ENCODE measurements around the gene TMEM234.

TMEM234 gene

DNA sequence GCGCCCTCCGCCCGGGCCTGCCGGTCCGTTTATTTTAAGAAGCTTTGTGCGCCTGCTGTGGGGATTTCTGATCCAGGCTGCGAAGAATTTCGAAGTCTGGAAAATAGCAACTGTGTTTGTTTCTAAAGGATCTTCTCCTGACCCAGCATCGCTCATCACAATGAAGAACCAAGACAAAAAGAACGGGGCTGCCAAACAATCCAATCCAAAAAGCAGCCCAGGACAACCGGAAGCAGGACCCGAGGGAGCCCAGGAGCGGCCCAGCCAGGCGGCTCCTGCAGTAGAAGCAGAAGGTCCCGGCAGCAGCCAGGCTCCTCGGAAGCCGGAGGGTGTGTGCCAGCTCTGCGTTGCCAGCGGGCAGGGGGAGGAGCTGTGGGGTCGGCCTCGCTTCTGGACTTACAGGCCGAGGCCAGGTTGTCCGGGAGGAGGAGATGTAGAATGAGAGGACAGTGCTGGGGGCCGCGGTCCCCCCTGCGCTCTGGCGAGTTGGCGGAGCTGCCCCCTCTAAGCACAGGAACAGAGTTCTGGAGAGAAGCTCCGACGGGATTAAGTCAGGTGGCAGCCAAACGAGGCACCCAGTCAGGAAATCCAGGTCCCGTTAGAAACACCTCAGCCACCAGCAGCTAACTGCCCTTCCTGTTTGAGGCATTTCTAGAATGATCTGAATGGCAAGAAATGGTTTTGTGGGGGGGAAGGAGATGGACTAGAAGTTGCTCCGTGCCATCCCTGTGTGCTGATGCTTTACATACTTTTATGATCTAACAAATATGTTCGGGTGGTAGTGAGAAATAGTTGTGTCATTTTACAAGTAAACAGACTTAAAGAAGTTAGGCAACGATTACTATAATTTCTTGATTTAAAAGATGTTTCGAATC is 41.7 kb downstream of the TMEM234 start:
- Histone ChIP-seq H3K4me3 (ENCODE audit: low read length) (peak overlapping the region; percentile 93), H3K27me3 (ENCODE audit: control insufficient read depth, insufficient read depth, low read length) (no peaks in the 10 kb centered on the region), H3K9ac (ENCODE audit: low read length) (peak overlapping the region; percentile 88), H3K9me3 (ENCODE audit: control insufficient read depth, low read depth, low read length) (no peaks in the 10 kb centered on the region), H3K27ac (ENCODE audit: low read length) (peak overlapping the region; percentile 52), H3K4me1 (ENCODE audit: control insufficient read depth, low read depth, low read length) (peaks cover 15% of the 10 kb centered on the region), H3K36me3 (ENCODE audit: control insufficient read depth, low read depth, low read length) (peaks cover 34% of the 10 kb centered on the region)

DNA sequence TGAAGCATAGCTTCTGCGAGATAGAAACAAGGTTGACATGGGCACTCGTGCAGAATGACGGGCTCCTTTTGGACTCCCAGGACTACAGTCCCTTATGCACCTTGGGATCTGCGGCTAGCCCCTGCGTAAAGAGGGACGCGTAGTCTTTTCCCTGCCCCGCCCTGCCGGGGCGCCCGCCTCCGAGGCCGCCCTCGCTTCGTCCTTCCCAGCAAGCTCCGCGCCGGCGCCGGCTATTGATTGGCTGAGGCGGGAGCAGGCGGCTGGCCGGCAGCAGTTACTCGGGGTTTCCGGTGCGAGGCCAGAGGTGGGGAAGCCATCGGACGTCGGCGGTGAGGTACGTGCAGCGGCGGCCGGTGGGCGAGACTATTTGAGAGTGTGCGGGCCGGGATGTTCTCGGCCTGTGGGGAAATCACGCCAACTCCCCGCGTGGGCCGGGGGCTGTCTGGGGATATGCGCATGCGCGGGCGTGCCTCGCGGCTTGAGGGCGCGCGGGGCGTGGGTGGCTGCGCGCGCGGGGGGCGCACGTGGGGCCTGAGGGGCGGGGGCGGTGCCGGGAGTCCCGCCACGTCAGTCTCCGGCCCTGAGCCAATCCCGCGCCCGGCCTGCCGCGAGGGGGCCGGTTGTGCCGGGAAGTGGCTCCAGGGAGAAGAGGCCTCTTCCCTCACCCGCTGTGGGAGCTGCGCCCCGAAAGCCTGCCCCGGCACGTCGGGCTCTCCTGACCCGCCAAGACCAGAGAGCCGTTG is 42.5 kb downstream of the TMEM234 start, which contains the start of gene TXLNA:
TSS of gene TXLNA (plus strand) at position 233 of the 743 bp plus-strand sequence. CDS start 671 bp downstream, outside the sequence.
- Histone ChIP-seq H3K27ac (ENCODE audit: low read length) (peak within 1 kb of the TSS; percentile 52), H3K4me1 (ENCODE audit: control insufficient read depth, low read depth, low read length) (peaks cover 15% of the 10 kb centered on the region), H3K9me3 (ENCODE audit: control insufficient read depth, low read depth, low read length) (no peaks in the 10 kb centered on the region), H3K9ac (ENCODE audit: low read length) (peak within 1 kb of the TSS; percentile 88), H3K27me3 (ENCODE audit: control insufficient read depth, insufficient read depth, low read length) (no peaks in the 10 kb centered on the region), H3K36me3 (ENCODE audit: control insufficient read depth, low read depth, low read length) (peaks cover 28% of the 10 kb centered on the region), H3K4me3 (ENCODE audit: low read length) (peak within 1 kb of the TSS; percentile 93)

DNA sequence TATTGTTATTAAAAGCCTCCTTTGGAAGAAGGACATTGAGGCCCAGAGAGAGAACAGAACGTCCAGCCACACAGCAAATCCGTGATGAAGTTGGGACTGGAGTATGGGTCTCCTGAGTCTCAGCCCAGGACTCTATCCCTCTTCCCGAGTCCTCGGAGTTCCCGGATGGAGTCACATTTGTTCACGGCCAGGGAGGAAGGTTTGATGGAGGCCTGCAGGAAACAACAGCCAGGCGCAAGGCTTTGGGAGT is 43.0 kb downstream of the TMEM234 start:
- Histone ChIP-seq H3K4me3 (ENCODE audit: low read length) (peak overlapping the region; percentile 93), H3K27me3 (ENCODE audit: control insufficient read depth, insufficient read depth, low read length) (no peaks in the 10 kb centered on the region), H3K9me3 (ENCODE audit: control insufficient read depth, low read depth, low read length) (no peaks in the 10 kb centered on the region), H3K4me1 (ENCODE audit: control insufficient read depth, low read depth, low read length) (peaks cover 15% of the 10 kb centered on the region), H3K36me3 (ENCODE audit: control insufficient read depth, low read depth, low read length) (peaks cover 23% of the 10 kb centered on the region), H3K9ac (ENCODE audit: low read length) (peak overlapping the region; percentile 4), H3K27ac (ENCODE audit: low read length) (peak overlapping the region; percentile 2)

DNA sequence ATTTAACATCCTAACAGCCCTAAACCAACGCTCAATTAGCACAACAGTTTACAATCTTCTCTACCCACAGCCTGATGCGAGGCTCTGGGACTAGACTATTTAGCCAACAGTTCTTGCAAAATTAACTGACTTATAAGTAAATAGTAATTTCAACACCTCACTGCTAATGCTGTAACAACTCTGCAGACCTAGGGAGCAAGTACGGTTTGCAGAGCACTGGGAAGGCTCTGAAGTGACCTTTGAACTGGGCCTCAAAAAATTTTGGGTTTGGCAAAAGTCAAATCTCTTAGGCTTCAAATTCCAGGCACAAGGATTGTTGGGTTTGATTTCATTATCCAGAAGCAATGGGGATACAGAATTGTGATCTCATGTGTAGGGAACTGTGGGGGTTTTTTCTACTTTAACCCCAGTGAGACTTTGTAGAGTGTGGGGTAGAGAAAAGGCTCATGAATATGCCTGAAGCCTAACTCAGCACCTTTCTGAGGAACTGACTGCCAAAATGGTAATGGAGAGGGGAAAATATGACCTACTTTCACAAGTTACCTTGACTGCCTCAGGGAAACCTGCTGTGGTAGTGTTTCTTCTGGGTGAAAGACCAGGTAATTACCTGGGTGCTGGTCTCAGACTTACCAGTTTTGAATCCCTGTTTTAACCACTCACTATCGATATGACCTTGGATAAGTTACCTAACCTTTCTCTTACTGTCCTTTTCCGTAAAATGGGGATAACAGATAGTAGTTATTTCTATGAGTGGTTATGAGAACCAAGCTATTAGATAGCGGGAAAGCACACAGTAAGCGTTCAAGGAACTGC is 43.6 kb downstream of the TMEM234 start:
- Histone ChIP-seq H3K4me3 (ENCODE audit: low read length) (peak overlapping the region; percentile 93), H3K4me1 (ENCODE audit: control insufficient read depth, low read depth, low read length) (peaks cover 15% of the 10 kb centered on the region), H3K9me3 (ENCODE audit: control insufficient read depth, low read depth, low read length) (no peaks in the 10 kb centered on the region), H3K27ac (ENCODE audit: low read length) (no peak overlapping the region), H3K27me3 (ENCODE audit: control insufficient read depth, insufficient read depth, low read length) (no peaks in the 10 kb centered on the region), H3K36me3 (ENCODE audit: control insufficient read depth, low read depth, low read length) (peaks cover 19% of the 10 kb centered on the region), H3K9ac (ENCODE audit: low read length) (peak overlapping the region; percentile 4)

DNA sequence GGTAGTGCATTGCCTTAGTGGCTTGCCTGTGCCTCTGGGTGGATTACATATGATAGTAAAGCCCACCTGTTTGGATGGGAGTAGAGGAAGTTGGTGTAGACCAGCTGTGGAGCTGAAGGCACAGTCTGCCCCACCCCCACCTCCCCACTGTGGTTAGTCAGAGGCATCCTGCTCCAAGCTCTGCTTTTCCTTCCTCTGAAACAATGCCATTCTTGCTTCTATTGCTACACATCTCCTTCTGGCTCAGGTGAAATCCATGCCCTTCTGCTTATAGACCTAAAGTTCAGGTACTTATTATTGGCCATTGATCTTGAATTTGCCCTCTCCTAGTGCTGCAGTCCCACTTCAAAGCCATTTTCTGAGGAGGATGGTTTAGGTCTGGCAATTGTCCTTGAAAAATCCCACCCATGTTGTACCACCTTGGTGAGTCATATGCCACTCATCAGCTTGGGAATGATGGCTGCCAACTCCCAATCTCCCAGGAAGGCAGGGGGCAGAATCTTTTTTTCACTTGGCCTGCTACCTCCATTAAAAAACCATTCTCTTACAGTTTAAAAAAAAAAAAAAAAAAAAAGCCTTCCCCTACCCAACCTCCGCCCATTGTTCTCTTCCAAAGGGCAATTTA is 49.4 kb downstream of the TMEM234 start:
- Histone ChIP-seq H3K4me1 (ENCODE audit: control insufficient read depth, low read depth, low read length) (no peaks in the 10 kb centered on the region), H3K9me3 (ENCODE audit: control insufficient read depth, low read depth, low read length) (no peaks in the 10 kb centered on the region), H3K4me3 (ENCODE audit: low read length) (no peak overlapping the region), H3K36me3 (ENCODE audit: control insufficient read depth, low read depth, low read length) (peaks cover 42% of the 10 kb centered on the region), H3K9ac (ENCODE audit: low read length) (no peak overlapping the region), H3K27me3 (ENCODE audit: control insufficient read depth, insufficient read depth, low read length) (no peaks in the 10 kb centered on the region), H3K27ac (ENCODE audit: low read length) (no peak overlapping the region)

DNA sequence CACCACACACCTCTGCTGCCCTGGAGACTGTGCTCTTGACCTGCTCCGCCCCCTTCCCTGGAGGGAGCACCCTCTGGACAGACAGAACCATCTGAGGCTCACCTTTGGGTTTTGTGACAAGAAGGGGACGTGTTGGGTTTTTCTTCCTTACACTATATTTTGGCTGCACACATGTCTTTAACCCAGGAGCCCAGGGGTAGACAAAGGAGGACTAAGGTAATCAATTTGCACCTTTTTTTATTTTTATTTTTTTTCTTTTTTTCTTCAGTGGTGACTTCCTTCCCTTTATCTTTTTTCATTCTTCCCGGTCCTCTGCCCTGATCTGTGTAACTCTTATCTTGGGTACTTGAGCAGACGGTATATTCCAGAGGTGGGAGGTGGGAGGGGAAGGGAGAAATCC is 51.2 kb downstream of the TMEM234 start:
- Histone ChIP-seq H3K4me1 (ENCODE audit: control insufficient read depth, low read depth, low read length) (no peaks in the 10 kb centered on the region), H3K27ac (ENCODE audit: low read length) (no peak overlapping the region), H3K4me3 (ENCODE audit: low read length) (no peak overlapping the region), H3K9me3 (ENCODE audit: control insufficient read depth, low read depth, low read length) (no peaks in the 10 kb centered on the region), H3K27me3 (ENCODE audit: control insufficient read depth, insufficient read depth, low read length) (no peaks in the 10 kb centered on the region), H3K9ac (ENCODE audit: low read length) (no peak overlapping the region), H3K36me3 (ENCODE audit: control insufficient read depth, low read depth, low read length) (peaks cover 52% of the 10 kb centered on the region)
